HUDEP-2 (cell line): Measurements from ENCODE around the gene HBQ1.
"Not testable (repeated sequence)": the region's sequence is repeated elsewhere in the genome, so short reads cannot be mapped to it uniquely, and the experiment has no call there.

Source experiments
- DNase-seq, 76 experiments: peaks; one replicate each; lab custom pipeline; 2025; ENCODE audit not compliant: unreplicated experiment in 76 of 76; lab: John Stamatoyannopoulos, UW

HBQ1 gene

DNA sequence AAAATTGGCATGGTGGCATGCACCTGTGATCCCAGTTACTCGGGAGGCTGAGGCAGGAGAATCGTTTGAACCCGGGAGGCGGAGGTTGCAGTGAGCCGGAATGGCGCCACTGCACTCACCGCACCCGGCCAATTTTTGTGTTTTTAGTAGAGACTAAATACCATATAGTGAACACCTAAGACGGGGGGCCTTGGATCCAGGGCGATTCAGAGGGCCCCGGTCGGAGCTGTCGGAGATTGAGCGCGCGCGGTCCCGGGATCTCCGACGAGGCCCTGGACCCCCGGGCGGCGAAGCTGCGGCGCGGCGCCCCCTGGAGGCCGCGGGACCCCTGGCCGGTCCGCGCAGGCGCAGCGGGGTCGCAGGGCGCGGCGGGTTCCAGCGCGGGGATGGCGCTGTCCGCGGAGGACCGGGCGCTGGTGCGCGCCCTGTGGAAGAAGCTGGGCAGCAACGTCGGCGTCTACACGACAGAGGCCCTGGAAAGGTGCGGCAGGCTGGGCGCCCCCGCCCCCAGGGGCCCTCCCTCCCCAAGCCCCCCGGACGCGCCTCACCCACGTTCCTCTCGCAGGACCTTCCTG lies at the start of gene HBQ1:
Gene HBQ1, plus strand, starts transcription at position 359 of the 575 bp plus-strand sequence. Its CDS starts 28 bp downstream, at position 387.
- peak in 61 of 76 experiments; percentile 17 to 82 (median 60) for DNase-seq

DNA sequence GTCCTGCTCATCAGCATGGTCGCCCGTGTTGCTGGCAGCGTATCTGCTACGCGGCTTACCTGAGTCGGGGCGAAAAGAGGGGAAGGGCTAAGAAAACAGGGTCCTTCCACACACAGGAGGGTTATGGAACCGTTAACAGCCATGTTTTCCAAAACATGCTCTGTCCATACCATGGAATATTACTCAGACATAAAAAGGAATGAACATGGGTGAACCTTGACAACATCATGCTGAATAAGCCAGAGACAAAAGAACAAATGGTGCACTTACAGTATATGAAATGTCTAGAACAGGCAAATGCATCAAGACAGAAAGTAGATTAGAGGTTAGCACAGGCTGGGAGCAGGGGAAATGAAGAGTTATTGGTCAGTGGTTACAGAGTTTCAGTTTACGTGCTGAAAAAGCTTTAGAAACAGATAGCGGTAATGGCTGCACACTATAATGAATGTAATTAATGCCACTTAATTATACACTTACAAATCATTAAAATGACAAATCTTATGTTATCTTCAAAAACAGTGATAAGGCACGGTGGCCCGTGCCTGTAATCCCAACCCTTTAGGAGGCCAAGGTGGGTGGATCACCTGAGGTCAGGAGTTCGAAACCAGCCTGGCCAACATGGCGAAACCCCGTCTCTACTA lies 49.6 kb upstream of the HBQ1 start:
- DNase-seq, result no peak

DNA sequence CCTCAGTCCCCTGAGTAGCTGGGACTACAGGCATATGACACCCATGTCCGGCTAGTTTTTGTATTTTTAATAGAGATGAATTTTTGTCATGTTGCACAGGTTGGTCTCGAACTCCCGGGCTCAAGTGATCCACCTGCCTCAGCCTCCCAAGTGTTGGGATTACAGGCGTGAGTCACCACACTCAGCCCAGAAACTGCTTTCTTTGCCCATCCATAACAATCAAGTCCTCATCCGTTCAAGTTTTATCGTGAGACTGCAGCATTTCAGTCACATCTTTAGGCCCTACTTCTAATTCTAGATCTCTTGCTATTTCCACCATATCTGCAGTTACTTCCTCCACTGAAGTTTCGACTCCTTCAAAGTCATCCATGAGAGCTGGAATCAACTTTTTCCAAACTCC lies 48.1 kb upstream of the HBQ1 start:
- no peak for DNase-seq

GRCh38 chr16:133716-134115 lies 46.5 kb upstream of the HBQ1 start:
- peak in 1 of 76 experiments; percentile 23 for DNase-seq

DNA sequence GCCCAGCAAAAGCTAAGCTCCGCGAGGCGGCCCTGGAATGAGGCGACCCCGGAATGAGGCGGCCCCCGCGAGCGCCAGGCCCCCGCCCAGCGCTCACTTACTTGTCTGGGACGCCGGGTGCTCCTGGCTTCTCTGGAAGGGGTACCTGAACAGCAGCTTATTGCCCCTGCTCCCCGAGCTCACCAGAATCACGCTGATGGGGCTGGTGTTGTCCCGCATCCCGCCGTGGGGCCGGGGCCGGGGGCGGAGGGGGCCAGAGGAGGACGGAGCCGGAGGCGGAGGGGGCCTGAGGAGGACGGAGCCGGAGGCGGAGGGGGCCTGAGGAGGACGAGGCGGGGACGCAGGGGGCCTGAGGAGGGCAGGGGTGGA lies 42.2 kb upstream of the HBQ1 start:
- DNase-seq, result peak in 14 of 76 experiments; percentile 10 to 48 (median 32)

DNA sequence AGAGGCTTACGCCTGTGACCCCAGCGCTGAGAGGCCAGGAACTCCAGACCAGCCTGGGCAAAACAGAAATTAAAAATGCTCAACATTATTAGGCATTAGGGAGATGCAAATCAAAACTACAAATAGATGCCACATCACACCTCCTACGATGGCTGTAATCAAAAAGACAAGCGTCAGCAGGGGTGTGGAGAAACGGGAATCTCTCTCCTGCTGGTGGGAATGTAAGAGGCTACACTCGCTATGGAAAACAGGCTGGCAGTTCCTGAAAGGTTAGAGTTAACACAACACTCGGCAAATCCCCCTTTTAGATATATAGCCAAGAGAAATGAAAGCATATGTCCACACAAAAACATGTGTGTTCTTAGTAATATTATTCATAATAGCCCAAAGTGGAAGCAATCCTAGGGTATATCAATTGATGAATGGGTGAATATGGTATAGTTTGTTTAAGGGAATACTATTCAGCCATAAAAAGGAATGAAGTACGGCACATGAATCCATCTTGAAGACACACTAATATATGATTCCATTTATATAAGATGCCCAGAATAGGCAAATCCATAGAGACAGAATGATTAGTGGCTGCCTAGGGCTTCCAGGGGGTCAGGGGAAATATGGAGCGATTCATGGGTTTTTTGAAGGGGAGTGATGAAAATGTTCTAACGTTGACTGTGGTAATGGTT lies 39.9 kb upstream of the HBQ1 start:
- no peak for DNase-seq

GRCh38 chr16:142405-142967 lies 37.8 kb upstream of the HBQ1 start:
- DNase-seq, result peak in 14 of 76 experiments; percentile 5 to 64 (median 34)

DNA sequence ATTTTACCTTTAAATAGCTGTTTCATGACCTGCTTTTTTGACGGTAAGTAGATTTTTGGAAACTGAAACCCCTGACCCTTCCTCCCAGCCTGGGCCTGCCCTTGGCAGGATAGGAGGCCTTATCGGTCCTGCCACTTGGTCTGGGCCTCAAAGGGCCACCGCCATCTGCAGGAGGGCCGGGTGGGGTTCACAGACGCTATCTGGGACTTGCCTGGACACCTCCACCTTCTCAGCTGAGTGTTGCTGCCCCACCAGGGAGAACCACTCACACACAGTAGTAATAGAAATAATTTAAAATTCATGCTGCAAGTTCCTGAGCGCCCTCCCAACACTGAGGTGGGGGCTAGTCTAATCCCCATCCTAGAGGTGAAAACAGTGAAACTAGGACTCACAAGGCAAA lies 37.2 kb upstream of the HBQ1 start:
- DNase-seq, result peak in 74 of 76 experiments; percentile 41 to 93 (median 78)

- DNase-seq, result peak in 1 of 76 experiments; percentile 53
Measured at GRCh38 chr16:143456-143855, 36.8 kb upstream of the HBQ1 start.

DNA sequence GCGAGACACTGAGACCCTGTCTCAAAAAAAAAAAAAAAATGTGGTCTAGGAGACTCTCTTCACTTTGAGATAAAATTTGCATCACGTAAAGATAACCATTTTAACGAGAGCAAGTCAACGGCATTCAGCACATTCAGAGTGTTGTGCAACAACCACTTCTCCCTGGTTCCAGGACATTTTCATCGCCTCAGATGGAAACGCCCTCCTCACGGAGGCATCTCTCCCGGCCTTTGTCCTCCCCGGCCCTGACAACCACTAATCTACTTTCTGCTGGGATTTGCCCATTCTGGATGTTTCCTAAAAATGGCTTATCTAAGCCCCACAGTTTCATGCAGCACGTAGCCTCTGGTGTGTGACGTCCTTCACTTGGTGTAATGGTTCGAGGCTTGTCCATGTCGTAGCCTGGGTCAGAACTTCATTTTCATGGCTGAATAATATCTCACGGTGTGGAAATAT lies 35.4 kb upstream of the HBQ1 start:
- DNase-seq, result no peak

DNA sequence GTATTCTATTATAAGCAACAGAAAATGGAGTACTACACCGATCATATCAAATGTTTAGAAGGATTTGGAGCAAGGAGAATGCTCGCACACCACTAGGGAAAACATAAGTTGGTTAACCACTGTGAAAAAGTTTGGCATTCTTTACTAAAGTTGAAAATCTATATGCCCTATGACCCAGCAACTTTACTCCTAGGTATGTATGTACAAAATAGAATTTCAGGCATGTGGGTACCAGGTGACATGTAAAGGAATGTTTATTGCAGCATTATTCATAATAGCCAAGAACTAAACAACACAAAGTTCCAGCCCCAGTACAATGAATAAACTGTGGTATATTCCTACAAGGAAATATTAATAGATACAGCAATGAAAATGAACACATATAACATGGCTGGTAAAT lies 33.6 kb upstream of the HBQ1 start:
- no peak for DNase-seq

DNA sequence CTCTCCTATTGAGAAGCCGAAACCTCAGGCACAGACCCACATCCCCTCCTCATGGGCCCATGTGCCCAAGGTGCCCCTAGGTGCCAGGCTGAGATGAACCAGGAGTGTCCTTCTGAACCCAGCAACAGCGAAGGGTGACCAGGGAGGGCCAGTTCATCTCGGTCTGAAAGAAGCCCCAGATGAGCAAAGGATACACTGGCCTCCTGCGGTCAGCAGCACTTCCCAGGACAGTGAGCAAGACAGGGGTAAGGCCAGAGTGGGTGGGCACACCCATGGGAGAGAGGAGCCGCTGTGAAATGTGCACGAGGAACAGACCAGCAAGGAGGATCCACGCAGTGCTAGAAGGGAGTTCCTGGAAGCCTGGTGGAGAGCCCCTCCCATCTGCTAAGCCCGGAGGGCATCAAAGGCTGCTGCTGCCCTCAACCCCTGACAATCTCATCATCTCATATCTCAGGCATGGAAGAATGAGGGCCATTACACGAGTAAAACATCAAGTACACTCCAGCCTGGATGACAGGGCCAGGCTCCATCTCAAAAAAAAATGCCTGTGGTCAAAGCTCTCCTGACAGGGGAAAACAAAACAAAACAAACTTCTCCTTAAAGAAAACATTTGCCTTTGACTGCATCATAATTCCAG lies 31.1 kb upstream of the HBQ1 start:
- DNase-seq, result peak in 10 of 76 experiments; percentile 17 to 48 (median 26)

DNA sequence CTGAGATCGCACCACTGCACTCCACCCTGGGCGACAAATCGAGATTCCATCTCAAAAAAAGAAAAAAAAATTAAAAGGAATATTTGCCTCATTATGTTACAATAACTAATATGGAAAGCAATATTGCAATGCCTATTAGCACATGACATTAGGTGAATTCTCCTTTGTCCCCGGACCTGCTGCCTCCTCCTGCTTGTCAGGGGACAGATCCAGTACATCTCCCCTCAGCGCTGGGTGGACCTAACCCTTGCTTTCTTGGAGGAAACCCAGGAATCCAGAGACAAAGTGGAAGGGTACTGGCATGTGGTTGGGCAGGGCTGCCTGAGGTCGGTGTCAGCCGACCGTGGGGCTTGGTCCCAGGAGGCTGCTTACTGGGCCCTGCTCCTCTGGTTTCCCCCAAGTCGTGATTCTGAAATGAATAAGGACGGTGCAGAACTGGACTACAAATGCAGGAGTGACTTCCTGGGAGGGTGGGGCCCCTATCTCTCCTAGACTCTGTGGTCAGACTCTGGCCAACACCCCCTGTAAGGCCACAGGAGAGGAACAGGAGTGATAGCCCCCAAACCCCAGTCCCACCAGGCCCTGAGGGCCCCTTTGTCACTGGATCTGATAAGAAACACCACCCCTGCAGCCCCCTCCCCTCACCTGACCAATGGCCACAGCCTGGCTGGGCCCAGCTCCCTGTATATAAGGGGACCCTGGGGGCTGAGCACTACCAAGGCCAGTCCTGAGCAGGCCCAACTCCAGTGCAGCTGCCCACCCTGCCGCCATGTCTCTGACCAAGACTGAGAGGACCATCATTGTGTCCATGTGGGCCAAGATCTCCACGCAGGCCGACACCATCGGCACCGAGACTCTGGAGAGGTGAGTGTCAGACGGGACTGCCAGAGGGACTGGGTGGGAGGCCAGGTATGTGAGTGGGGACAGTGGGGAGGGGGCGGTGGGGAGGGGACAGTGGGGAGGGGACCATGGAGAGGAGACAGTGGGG lies 27.8 kb upstream of the HBQ1 start, which contains the start of gene HBZ:
Gene HBZ, plus strand, starts transcription at position 504 of the 988 bp plus-strand sequence. Its CDS starts 266 bp downstream, at position 770.
- peak in 9 of 76 experiments; percentile 10 to 48 (median 26) for DNase-seq

GRCh38 chr16:153129-153521 lies 27.1 kb upstream of the HBQ1 start:
- DNase-seq, result not testable (repeated sequence)

GRCh38 chr16:153550-154216 lies 26.6 kb upstream of the HBQ1 start:
- not testable (repeated sequence) for DNase-seq

- no peak for DNase-seq
Measured at GRCh38 chr16:154217-155030, 25.8 kb upstream of the HBQ1 start.

- DNase-seq, result no peak
Measured at GRCh38 chr16:155031-155398, 25.2 kb upstream of the HBQ1 start.

- no peak for DNase-seq
Measured at GRCh38 chr16:159136-159849, 21.0 kb upstream of the HBQ1 start.
